Raji (cell line): ENCODE measurements around the gene MMP25.

Source experiments
- POLR2A ChIP-seq: IDR thresholded peaks from 2 replicates; pipeline ENCODE4 v1.6.1; 2011; ENCODE audit warnings: low read depth, low read length, control low read depth; ENCODE audit not compliant: insufficient read depth

The MMP25 gene, protein sequence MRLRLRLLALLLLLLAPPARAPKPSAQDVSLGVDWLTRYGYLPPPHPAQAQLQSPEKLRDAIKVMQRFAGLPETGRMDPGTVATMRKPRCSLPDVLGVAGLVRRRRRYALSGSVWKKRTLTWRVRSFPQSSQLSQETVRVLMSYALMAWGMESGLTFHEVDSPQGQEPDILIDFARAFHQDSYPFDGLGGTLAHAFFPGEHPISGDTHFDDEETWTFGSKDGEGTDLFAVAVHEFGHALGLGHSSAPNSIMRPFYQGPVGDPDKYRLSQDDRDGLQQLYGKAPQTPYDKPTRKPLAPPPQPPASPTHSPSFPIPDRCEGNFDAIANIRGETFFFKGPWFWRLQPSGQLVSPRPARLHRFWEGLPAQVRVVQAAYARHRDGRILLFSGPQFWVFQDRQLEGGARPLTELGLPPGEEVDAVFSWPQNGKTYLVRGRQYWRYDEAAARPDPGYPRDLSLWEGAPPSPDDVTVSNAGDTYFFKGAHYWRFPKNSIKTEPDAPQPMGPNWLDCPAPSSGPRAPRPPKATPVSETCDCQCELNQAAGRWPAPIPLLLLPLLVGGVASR

DNA sequence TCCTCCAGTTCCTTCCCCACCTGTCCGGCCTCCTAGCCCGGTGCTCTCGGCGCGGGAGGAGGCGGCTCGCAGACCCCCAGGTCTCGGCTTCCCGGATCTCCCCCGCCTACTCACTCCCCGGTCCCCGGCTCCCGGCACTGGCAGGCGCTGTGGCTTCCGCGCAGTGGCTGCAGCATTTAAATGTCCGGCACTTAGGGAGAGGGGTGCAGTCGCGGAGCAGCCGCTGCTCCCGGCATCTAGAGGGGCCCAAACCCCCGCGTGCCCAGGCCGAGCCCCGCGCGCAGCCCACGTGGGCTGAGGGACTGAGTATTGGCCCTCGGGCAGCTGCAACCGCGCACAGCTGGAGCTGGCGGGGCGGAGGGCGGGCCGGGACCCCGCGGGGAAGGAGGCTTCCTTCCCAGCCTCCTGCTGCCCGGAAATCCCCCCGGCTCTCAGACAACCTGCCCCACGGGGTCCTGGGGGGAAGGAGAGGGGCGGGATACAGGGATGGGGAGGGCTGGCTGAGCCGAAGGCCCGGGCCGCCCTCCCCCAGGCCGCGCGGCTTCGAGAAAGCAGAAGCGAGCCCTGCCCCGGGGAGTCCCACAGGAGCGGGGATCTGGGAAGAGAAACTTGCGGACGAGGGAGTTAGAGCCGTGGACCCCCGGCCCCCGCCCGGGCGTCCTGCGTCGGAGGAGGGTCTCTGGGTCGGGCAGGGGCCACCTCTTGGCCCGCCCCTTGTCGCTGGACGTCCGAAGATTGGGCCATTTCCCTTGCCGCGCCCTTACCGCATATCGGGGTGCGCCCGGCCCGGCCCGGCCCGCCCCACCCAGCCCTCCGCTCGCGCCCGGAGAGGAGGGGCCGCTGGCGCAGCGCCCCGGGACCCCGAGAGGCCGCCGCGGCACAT lies at the start of gene MMP25:
MMP25 (plus strand) TSS at position 804 of the 883 bp plus-strand sequence. CDS start 357 bp downstream, outside the sequence.
- no peak for TF ChIP-seq POLR2A

DNA sequence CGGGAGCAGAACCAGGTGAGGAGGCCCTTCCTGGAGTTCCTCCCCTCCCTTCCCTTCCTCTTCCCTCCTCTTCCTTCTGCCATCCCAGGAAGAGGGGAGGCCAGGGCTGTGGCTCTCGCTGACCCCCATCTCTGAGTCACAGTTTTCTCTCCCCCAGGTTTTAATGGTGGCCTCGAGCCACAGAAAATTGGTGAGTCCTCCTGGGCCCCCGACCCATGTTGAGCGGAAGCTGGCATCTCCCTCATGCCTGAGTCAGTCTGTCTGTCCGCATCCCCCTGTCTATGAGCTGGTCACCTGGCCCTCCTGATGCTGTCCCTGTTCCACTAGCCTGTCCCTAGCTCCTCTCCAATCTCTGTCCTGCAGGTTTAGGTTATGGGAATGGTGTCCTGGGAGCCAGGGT lies 46.4 kb upstream of the MMP25 start:
- TF ChIP-seq POLR2A = no peak

GRCh38 chr16:3000540-3000939 lies 45.8 kb upstream of the MMP25 start:
- TF ChIP-seq POLR2A = no peak

DNA sequence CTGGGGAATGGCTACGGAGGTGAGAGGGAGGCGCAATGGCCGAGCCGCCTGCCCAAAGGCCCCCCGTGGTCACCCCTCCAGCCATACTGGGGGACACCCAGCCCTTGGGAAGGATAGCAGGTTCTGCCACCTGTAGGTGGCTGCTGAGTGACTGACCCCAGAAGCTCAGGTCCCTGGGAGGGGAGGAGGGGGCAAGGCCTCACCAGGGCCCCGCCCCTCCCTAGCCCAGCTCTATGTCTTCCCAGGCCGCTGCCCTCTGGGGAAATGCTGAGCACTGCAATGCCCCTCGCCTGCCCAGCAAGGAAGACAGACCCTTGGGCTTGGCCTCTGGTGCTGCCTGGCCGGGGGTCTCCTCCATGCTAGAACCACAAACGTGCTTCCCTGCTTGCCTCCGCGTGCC lies 45.0 kb upstream of the MMP25 start:
- TF ChIP-seq POLR2A = no peak

GRCh38 chr16:3003582-3004270 lies 42.6 kb upstream of the MMP25 start:
- no peak for TF ChIP-seq POLR2A

- TF ChIP-seq POLR2A = no peak
These were observed 42.0 kb upstream of the MMP25 start for GRCh38 chr16:3004319-3004718.

DNA sequence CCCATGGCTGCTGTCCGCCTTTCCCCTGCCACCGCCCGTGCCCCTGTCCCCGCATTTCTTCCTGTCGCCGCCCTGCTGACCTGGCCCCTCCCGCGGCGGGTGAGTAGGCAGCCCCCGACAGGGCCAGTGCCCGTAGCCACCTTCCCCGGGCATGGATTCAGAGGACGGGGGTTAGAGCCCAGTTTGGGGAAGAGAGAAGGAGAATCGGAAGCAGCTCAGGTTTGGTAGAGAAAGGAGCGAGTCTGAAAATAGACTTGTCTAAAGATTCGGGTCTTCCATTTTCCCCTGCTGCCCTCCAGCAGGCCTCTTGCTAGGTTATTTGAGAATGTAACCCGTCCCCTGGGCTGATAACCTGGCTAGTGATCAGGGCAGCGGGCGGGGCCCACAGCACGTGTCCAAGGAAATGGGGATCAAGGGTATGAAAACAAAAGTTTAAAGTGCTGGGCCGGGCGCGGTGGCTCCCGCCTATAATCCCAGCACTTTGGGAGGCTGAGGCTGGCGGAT lies 41.5 kb upstream of the MMP25 start:
- TF ChIP-seq POLR2A = no peak

DNA sequence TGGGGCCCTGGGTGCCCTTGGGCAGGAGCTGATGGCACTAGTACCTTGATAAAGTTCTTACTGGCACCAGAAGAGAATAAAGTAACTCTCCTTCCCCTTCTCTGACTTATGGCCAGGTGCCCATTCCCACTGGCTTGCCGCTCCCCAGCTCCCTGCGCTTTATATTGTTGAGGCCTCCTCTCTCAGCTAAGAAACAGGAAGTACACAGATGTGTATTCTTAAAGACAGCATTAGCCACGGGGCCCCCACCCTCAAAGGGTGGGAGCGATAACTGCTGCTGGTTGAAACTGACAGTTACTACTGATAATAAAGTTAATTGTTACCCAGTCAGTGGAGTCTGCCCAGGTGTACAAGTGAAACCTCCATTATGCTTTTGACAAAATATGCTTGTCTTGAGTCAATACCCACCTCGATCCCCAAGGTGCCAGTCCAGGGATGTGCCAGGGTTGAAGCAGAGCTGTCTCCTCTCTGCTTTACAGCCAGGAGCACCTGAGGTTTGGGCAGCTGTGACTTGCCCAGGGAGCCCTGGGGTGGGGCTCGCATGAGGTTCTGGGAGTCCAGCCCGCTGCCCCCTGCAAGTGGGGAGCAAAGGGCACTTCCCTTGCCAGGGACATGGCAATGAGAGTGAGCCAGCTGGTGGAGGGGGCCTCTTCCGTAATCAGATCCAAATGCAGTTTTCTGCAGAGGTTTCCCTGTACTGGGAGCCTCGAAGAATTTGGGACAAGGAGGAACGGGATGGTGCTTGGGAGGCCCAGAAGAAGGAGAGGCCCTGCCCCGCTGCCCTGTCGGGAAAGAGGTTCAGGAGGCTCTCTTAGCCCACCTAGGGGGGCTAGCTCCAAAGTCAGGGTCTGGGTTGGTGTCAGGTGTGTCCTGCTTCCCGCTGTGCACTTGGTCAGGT lies 39.1 kb upstream of the MMP25 start:
- no peak for TF ChIP-seq POLR2A

- no peak for TF ChIP-seq POLR2A
These were observed 38.2 kb upstream of the MMP25 start for GRCh38 chr16:3007957-3008689.

GRCh38 chr16:3008690-3009037 lies 37.7 kb upstream of the MMP25 start:
- no peak for TF ChIP-seq POLR2A

- no peak for TF ChIP-seq POLR2A
These were observed 36.6 kb upstream of the MMP25 start for GRCh38 chr16:3009568-3010390.

- no peak for TF ChIP-seq POLR2A
These were observed 35.9 kb upstream of the MMP25 start for GRCh38 chr16:3010510-3010909.
